Jurkat, Clone E6-1 (cell line): ENCODE data around the gene PRR12.

Source experiments
- DNase-seq: peaks from one replicate; pipeline ENCODE4 v3.0.0-alpha.2; 2011; ENCODE audit warnings: low read depth, low spot score
- H3K4me3 ChIP-seq: 2 replicates; pipeline ENCODE4 v1.5.1; 2011; ENCODE audit warnings: mild to moderate bottlenecking, low read length, control low read depth, moderate library complexity

Gene PRR12

DNA sequence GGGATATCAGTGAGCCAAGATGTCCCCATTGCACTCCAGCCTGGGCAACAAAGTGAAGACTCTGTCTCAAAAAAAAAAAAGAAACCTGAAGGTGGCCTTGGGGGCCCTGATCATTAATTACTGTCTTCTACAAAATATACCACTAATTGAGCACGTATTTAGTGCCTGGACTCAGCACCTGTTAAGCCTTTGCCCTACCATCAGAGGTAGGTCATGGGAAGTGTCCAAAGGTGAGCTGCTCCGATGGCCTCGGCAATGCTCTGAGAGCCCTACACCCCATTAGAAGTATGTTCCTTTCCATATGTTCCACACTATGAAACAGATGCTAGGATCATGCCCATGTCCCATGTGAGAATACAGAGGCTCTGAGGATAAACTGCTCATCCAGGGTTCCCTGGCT lies 31.5 kb upstream of the PRR12 start:
- H3K4me3 ChIP-seq = no peak overlapping the region
- no peak for DNase-seq

DNA sequence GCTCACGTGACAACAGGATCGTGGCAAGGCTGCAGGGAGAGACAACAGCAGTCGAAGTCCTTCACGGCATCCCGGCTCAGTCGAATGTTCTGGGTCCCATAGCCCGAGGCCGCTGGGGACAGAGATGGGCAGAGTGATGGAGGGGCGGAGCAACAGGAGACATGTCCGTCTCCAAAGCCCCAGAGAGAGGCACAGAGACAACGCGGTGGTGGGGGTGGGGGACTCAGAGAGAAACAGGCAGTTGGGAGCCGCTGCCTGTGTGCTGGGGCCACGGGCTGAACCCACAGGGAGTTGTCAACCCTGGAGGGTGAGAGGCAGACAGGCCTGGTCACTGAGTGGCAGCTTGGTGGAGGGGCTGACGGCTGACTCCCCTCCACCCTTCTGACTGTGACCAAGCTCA lies 31.1 kb upstream of the PRR12 start:
- DNase-seq = no peak

DNA sequence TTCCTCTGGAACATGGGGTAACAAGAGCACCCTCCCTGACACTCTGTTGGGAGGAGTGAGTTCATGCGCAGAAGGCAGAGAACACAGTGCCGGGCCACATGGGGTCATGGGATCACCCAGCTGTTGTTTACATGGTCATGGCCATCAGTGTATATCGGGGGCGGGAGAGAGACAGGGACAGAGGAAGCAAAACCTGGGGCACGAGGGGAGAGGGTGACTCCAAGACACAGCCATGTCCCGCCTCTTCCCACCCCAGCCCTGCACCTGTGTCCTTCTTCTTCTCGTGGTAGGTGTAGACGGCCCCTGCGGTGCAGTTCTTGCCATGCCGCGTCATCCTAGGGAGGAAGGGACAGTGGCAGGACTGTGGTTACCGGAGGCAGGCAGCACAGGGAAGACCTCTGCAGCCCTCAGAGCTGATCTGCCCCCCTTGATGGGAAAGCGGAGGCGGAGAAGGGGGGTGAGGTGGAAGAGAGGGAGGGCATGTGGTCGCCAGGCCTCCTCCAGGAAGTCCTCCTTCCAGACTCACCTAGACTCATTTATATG lies 30.6 kb upstream of the PRR12 start:
- H3K4me3 ChIP-seq = no peak overlapping the region
- no peak for DNase-seq

More for the DNA sequence above, 31.1 kb upstream of the PRR12 start:
- no peak overlapping the region for H3K4me3 ChIP-seq

DNA sequence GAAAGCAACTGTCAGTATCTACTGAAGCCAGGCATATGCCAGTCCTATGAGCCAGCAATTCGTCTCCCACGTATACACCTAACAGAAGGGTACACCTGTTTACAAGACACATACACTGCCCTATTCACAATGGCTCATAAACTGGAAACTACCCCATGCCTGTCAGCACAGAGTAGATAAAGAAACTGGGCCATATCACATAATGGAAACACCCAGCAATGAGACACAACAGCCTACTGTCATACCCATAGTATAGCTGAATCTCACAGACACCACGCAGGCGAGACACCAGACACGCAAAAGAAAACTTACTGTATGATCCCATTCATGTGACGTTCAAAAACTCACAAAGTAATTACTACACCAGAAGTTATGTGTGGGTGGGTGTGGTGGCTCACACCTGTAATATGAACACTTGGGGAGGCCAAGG lies 26.4 kb upstream of the PRR12 start:
- DNase-seq = no peak
- no peak overlapping the region for H3K4me3 ChIP-seq

DNA sequence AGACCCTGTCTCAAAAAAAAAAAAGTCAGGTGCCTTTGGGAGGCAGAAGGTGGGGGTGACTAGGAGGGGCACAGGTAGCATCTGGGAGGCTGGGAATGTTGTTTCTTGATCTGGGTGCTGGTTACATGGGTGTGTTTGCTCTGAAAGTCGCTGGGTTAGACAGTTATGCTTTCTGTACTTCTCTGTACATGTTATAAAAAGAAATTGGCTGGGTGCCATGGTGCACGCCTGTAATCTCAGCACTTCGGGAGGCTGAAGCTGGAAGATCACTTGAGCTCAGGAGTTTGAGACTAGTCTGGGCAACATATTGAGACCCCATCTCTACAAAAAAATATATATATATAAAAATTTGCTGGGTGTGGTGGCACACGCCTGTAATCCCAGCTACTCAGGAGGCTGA lies 25.7 kb upstream of the PRR12 start:
- no peak for DNase-seq
- H3K4me3 ChIP-seq = no peak overlapping the region

DNA sequence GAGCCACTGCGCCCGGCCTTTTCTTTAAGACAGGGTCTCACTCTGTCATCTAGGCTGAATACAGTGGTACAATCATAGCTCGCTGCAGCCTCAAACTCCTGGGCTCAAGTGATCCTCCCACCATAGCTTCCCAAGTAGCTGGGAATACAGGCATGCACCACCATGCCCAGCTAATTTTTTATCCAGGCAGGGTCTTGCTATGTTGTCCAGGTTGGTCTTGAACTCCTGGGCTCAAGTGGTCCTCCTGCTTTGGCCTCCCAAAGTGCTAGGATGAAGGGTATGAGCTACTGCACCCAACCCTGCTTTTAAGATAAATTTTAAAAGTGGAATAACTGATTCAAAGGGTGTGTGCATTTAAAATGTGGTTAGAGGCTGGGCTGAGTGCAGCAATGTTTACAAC lies 24.7 kb upstream of the PRR12 start:
- no peak for DNase-seq
- H3K4me3 ChIP-seq = no peak overlapping the region

DNA sequence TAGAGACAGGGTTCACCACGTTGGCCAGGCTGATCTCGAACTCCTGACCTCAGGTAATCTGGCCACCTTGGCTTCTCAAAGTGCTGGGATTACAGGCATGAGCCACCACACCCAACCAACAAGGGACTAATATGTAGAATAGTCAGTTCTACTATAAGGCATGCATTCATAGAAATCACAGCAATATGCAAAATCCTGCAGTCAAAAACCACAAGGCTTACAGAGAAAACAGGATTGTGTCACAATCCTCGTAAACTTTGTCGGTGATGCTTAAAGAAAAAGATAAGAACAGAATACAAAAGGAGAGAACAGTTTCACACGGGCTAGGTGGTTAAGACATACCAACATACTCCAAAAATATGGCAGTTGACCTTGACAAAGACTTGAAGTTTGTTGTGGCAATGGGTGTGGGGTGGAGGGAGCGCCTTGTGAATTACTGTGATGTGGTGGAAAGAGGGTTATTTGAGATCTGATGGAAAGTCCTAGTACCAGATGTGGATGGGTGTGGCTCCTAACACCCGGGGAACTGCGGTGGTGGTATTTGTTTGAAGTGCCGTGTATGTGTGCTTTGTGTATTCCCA lies 23.0 kb upstream of the PRR12 start:
- peak; percentile 100 for DNase-seq
- H3K4me3 ChIP-seq = peak overlapping the region; percentile 10

DNA sequence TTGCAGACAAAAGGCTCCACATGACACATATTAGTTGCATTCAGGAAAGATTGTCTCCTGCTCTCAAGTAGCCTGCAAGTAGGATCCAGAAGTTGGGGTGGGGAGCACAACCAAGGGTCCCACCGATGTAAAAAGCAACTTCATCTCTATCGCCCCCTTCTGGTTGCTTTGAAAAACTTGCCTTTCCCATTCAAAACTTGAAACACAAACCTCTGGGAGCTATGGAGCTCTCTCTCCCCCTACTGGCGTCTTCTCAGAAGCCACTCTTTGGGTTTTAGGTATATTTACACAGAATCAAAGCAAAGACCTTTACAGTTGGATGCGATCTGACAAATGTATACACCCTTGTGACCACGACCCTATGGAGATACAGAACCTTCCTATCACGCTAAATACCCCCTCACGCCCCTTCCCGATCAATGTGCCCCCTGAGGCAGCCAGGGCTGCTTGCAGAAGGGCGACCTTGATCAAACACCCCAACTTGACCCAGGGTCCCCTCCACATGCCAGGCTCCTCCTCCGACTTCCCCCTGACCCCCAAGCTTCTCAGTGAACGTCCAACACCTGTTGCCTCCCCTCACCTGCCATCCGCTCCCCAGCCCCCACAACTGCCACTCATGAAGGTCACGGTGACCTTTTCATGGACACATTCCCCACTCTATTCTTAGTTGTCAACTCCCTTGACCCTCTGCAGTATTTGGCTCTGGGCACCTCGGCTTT lies 20.7 kb upstream of the PRR12 start:
- no peak overlapping the region for H3K4me3 ChIP-seq
- DNase-seq = peak; percentile 95

DNA sequence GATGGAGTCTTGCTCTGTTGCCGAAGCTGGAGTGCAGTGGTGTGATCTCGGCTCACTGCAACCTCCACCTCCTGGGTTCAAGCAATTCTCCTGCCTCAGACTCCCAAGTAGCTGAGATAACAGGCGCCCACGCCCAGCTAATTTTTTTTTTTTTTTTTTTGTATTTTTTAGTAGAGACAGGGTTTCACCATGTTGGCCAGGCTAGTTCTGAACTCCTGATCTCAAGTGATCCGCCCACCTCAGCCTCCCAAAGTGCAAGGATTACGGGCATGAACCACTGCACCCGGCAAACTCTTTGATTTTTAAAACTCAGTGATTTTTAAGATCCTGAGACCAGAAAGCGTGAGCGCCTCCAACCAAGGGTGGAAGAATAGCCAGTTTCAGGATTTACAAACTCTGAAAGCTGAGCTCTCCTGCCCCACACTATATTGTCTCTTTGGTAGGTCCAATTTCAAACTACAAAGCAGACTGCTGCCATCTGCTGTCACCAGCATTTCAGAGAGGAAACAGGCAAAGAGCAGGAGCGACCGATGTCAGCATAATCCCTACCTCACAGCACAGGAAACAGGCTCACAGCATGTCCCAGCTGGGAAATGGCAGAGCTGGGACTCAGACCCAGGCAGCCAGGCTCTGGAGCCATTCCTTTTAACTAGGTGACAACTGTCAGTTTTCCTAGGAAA lies 19.8 kb upstream of the PRR12 start:
- H3K4me3 ChIP-seq = no peak overlapping the region

DNA sequence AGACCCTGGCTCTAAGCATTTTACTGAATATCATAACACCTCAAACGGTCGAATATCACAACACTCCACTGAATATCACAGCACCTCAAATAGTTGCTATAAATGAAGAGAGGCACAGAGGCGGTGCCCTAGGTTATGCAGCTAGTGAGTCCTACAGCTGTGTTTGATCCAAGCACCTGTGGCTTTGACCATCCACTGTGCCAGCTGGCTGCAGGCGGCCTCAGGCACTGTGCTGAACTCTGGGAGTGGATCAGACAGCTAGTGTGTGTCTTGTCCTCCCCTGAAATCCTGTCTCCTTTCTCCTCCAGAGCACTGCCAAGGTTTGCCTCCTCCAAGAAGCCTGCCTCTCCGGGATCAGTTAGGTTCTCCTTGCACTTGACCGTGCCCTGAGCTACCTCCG lies 18.0 kb upstream of the PRR12 start:
- no peak for DNase-seq
- H3K4me3 ChIP-seq = no peak overlapping the region

More for the DNA sequence above, 19.8 kb upstream of the PRR12 start:
- peak; percentile 73 for DNase-seq

DNA sequence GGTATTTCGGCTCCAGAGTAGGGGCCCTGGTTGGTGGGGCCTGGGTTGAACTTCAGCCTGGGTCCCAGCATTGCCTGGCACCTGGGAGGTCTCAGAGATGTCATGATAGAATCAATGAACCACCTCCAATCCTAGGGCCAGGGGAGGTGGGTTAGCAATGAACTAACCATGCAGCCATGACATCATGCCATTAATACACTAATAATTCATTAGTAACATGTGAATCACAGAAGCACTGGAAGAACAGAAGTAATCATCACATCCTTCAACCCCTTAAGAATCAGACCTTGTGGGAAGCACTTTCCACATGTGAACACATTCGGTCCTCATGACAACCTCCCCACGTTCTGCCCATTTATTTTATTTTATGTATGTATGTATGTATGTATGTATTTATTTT lies 17.6 kb upstream of the PRR12 start:
- H3K4me3 ChIP-seq = no peak overlapping the region
- DNase-seq = no peak

DNA sequence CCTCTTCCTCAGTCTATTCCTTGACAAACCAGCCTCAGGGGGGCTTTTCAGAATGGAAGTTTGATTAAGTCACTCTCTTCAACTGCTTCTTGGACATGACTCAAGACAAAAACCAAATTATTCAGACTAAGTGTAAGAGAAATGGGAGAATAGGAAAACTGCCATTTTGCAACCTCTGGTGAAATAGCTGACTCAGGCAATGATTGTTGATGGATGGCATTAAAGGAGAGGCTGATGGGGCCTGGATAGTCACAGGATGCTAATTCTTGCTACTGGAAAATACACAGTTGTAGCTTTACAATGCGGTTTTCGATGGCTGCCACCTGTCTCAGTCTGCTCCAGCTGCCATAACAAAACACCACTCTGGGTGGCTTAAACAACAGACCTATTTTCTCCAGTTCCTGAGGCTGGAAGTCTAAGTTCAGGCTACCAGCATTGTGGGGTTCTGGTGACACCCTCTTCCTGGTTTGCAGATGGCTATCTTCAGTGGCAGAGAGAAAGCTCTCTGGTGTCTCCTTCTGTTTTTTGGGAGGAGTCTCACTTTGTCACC lies 16.7 kb upstream of the PRR12 start:
- H3K4me3 ChIP-seq = no peak overlapping the region
- no peak for DNase-seq

DNA sequence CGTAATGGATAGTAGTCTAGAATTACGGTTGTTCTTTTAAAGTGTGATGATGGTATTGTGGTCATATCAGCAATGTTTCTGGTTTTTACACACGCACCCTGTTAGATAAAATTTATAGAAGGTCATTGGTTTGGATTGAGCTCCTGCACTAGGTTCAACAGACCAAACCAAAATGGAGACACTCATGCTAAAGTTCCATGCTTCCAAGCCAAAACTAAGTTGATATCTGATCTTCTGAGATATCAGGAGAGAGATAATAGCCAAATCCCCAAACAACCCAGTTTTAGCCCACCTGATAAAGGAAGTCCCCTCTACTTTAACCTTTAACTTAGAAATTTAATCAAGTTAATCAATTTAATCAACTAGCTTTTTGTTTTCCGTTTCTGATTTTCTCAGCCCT lies 11.8 kb upstream of the PRR12 start:
- DNase-seq = no peak
- H3K4me3 ChIP-seq = peak overlapping the region; percentile 63

DNA sequence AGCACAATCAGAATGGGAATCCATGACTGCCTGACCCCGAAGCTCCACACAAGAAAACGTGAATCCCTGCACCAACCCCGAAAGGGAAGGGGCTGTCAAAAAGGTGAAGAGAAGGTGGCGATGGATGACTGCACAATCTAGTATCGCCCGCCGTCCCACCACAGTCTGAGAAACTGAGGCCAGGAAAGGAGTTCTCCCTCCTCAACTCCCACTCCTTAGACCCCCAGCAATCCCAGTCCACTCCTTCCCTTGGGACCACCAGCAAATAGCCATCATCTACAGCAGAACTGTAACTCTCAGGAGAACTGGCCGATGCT lies 11.1 kb upstream of the PRR12 start:
- peak overlapping the region; percentile 63 for H3K4me3 ChIP-seq
- no peak for DNase-seq

DNA sequence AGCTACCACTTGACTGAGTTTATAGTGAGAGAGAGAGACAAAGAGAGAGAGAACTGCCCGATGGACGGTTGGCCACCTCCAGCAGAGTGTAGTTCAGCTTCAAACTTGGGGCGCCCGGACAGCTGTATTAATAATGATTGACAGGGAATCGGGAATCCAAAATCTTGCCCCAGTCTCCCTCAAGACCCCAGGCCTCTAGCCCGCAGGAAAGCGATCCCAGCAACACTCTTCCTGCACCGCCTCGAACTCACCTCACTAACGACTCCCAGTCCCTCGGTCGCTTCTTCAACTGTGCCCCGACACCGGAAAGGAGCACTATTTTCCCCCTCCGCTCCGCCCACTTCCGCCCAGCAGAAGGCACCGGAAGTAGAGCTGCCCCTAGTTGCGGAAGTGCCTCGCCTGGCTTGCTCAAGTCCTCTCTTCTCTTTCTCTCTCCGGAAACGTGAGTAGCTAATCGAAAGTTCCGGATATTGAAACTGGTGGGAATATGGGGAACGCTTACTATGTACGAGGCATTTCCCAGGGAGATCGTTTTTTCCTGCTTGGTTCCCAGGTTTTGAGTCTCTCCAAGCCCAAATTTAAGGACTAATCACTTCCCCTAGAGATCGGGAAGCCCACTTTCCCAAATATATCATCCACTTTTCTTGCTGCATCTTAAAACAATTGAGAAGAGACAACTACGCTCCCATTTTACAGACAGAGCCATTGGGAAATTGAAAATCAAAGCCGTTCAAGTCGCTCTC lies 10.5 kb upstream of the PRR12 start, which contains the start of gene NOSIP:
Gene NOSIP, minus strand, starts transcription at position 293 of the 743 bp plus-strand sequence. CDS start 19,865 bp downstream, outside the sequence.
- peak; percentile 97 for DNase-seq
- H3K4me3 ChIP-seq = peak within 1 kb of the TSS; percentile 63

DNA sequence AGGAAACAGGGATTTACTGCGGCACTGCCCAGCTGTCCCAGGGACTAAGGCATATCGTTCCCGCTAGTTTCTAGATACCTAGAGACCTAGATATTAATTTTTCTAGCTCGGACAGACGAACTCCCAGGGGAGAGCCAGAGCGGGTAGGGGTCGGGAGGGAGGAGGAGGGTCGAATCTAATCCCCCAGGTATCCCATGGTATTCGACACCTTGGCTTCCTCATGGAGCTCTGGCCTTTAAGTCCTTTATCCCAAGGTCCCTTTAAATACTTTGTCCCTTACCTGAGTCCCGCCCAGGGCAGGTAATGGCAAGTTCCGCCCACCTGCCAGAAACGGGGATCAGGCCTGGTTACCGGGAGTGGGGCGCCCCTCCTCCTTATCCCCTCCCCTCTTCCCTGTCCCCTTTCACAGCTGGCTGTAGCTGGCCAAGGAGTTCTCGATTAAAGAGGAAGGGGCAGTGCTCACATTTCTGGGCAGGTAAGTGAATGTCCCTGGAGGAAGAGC lies 9.9 kb upstream of the PRR12 start, which contains the start of gene PRRG2:
Gene PRRG2, plus strand, starts transcription at position 310 of the 502 bp plus-strand sequence. CDS start 1,904 bp downstream, outside the sequence.
- no peak for DNase-seq
- H3K4me3 ChIP-seq = peak within 1 kb of the TSS; percentile 63

DNA sequence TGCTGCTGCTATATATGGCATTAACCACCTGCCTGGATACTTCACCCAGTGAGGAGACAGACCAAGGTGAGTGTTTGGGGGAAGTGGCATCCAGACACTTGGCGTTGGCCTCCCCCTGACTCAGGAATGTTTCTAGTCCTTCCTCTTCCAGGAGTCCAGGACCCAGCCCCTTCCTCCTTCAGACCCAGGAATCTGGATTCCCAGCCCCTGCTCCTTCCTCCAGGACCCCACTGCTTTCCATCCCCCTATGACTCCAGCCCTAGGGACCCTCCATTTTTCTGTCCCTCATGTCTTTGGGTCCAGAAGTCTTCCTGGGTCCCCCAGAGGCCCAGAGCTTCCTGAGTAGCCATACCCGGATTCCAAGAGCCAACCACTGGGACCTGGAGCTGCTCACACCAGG lies 7.7 kb upstream of the PRR12 start:
- no peak for DNase-seq
- H3K4me3 ChIP-seq = no peak overlapping the region

DNA sequence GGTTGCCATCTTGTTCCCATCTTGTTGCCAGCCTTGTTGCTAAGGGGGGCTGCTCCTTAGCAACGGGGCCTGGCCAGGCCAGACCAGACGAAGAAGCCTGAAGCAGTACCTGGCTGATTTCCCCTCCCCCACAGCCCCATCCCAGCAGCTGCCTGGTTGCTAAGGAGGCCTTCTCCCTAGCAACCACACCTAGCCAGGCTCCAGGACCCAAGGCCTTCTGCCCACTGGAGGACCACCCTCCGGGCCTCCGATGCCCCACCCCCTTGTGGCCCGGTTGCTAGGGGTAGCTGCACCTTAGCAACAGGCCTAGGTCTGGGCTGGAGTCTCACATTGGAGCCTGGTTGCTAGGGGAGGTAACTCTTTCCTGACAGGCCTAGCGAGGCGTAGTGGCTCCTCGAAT lies 6.0 kb upstream of the PRR12 start:
- H3K4me3 ChIP-seq = no peak overlapping the region
- DNase-seq = no peak

DNA sequence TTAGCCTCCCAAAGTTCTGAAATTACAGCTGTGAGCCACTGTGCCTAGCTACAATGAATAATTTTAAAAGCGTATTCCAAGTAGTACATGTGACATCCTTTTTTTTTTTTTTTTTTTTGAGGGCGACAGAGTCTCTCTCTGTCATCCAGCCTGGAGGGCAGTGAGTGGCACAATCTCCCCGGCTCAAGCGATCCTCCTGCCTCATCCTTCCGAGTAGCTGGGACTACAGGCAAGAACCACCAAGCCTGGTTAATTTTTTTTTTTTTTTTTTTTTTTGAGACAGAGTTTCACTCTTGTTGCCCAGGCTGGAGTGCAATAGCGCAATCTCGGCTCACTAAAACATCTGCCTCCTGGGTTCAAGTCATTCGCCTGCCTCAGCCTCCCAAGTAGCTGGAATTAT lies 3.8 kb upstream of the PRR12 start:
- no peak for DNase-seq
- no peak overlapping the region for H3K4me3 ChIP-seq
